HG03196 (cell line): Measurements from ENCODE around the gene MIB2.

Source experiments
- ATAC-seq: cut with Tn5 transposase; IDR thresholded peaks from one replicate; pipeline ENCODE4 v1.9.1; 2021; ENCODE audit not compliant: unreplicated experiment

Gene MIB2

GRCh38 chr1:1677718-1678580 lies 62.6 kb downstream of the MIB2 start:
- peak; percentile 65 for ATAC-seq

DNA sequence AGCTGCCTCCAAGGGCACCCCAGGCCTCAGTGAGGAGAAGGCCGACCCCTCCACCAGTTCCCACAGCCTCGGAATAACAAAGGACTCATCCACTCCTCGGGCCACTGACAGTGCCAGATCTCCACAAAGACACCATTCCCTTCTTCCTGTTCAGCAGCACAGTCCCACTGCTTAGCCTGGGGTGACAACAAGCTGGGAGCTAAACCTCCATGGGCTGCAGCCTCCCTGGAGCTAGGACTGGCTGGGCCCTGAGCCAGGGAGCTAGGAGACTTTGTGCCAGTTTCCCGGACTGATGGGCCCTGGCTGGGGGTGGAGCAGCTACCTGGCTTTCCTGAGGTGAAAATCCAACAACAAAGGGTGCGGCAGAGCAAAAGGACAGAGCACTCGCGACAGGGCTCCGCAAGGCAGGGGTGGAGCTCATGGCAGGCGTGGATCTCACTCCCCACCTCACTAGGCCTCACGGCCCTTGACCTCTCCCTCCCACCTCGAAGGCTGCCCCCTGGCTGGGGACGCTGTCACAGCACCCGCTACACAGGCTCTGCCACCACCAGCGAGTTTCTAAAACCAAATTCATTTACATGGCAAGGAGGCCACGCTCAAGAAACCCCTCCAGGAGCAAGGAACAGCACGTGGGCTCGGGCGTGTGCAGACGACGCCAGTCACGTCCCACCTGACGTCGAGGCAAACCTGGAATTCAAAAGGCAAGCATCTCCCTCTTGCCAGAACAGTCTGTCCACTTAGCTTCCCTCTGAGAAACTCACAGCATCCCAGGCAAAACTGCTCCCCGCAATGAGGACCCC lies 63.5 kb downstream of the MIB2 start:
- ATAC-seq, result no peak
